Right kidney (tissue), 1 donor: ENCODE results near the gene NANOGP8.
"Not testable (repeated sequence)": the region's sequence is repeated elsewhere in the genome, so short reads cannot be mapped to it uniquely, and the experiment has no call there.

ENCODE experiments used
- DNase-seq: peaks from one replicate; pipeline ENCODE4 v3.0.0-alpha.2; 2016

The NANOGP8 gene

DNA sequence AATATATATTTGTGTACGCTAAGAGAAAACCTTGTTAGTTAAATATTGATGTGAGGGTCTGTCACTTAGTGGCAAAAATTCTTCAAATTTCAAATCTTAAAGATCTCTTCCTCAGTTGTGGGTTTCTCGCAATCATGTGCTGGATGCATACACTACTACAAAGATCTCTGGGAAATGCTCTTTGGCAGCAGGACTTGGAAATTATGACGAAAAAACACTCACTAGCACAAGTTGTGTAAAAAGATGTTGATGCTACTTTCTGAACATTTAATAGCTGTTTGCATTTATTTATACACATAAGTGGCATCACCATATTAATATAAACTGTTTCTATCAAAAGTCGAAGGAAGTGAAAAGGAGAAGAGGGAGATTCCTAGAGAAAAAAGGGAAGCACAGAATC lies 10.8 kb upstream of the NANOGP8 start:
- no peak for DNase-seq

DNA sequence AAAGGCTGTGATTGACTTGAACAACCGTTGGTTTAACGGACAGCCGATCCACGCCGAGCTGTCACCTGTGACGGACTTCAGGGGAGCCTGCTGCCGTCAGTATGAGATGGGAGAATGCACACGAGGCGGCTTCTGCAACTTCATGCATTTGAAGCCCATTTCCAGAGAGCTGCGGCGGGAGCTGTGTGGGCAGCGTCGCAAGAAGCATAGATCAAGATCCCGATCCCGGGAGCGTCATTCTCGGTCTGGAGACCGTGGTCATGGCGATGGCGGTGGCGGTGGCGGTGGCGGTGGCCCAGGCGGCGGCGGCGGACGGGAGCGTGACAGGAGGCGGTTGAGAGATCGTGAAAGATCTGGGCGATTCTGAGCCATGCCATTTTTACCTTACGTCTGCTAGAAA lies 7.8 kb upstream of the NANOGP8 start:
- DNase-seq: no peak

DNA sequence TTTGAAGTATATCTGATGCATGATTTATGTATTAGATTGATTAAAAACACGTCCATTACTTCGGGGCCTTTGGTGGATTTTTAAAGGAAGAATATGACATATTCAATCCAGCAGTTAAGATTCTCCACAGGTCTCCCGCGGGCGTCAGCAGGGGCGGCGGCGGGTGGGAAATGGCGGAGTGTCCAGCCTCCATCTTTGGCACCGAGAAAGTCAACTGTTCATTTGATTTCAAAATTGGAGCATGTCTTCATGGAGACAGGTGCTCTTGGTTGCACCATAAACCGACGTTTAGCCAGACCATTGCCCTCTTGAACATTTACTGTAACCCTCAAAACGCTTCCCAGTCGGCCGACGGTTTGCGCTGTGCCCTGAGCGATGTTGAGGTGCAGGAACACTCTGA lies 7.2 kb upstream of the NANOGP8 start:
- DNase-seq: no peak

DNA sequence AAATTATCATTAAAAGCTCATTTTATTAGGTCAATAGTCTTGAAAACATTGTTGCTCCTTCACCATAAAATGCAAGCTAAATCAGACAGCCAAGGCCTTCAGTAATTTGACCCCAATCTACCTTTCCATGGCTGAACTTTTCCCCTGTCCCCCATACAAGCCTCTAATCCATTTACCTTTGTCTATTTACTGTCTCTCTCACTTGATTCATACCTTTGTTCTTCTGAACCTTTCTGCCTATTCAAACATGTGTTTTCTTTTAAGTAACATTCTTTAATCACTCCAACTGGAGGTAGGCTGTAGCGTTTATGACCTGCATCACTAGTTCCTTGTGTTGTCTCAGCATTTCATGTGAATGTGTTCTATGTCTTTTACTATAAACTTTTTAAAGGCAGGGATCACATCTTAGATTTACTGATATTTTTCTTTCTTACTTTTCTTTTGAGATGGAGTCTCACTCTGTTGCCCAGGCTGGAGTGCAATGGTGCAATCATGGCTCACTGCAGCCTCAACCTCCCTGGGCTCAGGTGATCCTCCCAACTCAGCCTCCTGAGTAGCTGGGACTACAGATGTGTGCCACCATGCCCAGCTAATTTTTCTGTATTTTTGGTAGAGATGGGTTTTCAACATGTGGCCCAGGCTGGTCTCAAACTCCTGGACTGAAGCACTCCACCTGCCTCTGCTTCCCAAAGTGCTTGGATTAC lies 5.2 kb upstream of the NANOGP8 start:
- DNase-seq: no peak

DNA sequence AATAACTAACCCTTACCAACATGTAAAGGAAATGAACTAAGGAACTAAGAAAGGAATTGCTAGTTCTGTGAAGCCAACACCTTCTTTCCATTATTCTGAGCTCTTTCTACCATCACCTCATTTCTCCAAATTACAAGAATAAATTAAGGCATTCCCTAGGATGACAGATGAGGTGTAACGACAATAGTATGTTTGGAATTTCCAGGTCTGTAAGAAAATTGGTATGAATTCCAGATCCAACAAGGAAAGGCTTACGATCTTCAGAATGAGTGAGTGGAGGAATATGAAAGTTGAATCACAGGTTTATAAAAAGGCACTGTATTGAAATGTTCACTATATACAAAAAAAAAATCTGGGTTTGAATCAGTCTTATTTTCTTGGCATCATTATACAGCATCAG lies 4.5 kb upstream of the NANOGP8 start:
- no peak for DNase-seq

DNA sequence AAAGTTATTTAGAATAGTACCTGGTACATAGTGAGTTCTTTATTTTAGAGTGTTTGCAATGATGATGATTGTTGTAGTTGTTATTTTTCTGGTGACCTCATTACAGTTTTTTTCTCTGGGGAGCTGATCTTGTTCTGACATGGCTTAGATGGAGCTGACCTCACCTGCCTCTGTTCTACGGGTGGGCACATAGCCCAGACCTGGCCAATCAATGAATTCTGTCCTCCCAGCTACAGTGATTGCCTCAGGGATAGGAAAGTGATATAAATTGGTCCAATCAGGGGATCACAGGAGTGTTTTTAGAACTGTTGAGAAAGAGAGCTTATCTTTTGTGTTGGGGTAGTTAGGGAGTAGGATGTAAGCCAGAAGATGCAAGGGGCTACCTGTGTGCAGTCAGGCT lies 3.2 kb upstream of the NANOGP8 start:
- no peak for DNase-seq

DNA sequence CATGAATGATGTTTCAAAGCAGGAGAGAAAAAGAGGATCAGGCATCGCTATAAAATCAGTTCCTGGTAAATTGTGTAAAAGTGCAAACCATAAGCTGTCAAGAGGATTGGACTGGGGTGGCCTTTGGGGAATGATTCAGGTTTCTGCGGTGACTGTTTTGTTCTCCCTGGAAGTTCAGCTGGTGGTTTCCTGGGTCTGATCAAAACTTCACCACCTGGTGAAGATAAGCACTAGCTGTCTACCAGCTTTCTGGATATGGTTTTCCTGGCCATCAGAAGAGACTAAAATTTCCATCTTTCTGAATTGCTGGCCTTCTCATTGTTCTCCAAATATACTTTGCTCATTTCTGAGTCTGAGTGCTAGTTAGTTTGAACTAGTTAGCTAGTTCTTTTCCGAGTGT lies 2.7 kb upstream of the NANOGP8 start:
- peak; percentile 21 for DNase-seq

DNA sequence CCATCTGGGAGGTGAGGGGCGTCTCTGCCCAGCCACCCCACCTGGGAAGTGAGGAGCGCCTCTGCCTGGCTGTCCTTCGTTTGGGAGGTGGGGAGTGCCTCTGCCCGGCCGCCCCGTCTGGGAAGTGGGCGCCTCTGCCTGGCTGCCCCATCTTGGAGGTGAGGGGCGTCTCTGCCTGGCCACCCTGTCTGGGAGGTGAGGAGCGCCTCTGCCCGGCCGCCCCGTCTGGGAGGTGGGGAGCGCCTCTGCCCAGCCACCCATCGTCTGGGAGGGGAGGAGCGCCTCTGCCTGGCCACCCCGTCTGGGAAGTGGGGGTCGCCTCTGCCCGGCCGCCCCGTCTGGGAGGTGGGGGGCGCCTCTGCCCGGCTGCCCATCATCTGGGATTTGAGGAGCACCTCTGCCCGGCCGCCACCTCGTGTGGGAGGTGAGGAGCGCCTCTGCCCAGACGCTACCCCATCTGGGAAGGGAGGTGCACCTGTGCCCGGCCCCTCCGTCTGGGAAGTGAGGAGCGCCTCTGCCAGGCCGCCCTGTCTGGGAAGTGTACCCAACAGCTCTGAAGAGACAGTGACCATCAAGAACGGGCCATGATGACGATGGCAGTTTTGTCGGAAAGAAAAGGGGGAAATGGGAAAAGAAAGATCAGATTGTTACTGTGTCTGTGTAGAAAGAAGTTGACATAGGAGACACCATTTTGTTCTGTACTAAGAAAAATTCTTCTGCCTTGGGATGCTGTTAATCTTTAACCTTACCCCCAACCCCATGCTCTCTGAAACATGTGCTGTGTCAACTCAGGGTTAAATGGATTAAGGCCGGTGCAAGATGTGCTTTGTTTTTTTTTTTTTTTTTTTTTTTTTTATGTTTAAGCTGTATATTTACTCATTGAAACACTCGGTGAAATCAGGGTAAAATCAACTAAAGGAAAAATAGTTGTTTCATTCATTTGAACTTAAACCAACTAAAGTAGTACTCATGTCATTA lies 2.4 kb downstream of the NANOGP8 start:
- not testable (repeated sequence) for DNase-seq

DNA sequence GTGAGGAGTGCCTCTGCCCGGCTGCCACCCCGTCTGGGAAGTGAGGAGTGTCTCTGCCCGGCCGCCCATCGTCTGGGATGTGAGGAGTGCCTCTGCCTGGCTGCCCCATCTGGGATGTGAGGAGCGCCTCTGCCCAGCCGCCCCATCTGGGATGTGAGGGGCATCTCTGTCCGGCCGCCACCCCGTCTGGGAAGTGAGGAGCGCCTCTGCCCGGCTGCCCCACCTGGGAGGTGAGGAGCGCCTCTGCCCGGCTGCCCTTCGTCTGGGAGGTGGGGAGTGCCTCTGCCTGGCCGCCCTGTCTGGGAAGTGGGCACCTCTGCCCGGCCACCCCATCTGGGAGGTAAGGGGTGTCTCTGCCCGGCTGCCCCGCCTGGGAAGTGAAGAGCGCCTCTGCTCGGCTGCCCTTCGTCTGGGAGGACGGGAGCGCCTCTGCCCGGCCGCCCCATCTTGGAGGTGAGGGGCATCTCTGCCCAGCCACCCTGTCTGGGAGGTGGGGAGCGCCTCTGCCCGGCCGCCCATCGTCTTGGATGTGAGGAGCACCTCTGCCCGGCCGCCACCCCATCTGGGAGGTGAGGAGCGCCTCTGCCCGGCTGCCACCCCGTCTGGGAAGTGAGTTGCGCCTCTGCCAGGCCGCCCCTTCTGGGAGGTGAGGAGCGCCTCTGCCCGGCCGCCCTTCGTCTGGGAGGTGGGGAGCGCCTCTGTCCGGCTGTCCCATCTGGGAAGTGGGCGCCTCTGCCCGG lies 3.3 kb downstream of the NANOGP8 start:
- not testable (repeated sequence) for DNase-seq

DNA sequence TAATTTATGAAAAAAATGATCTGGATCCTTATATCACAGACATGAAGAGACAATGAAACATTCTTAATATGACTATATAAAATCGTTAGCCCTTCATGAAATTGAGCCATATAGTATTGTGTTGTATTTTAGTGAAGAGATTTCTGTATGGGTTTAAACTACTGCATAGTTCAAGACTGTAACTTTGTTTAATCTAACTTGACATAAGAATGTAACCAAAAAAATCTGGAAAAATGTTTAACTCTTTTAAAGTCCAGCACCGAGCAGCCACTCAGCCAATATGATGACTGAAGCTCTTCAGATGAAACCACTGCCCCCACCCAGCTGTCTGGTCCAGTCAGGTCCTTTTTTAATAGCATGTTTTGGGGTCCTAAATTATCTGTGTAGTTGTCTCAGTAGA lies 4.9 kb downstream of the NANOGP8 start:
- no peak for DNase-seq

DNA sequence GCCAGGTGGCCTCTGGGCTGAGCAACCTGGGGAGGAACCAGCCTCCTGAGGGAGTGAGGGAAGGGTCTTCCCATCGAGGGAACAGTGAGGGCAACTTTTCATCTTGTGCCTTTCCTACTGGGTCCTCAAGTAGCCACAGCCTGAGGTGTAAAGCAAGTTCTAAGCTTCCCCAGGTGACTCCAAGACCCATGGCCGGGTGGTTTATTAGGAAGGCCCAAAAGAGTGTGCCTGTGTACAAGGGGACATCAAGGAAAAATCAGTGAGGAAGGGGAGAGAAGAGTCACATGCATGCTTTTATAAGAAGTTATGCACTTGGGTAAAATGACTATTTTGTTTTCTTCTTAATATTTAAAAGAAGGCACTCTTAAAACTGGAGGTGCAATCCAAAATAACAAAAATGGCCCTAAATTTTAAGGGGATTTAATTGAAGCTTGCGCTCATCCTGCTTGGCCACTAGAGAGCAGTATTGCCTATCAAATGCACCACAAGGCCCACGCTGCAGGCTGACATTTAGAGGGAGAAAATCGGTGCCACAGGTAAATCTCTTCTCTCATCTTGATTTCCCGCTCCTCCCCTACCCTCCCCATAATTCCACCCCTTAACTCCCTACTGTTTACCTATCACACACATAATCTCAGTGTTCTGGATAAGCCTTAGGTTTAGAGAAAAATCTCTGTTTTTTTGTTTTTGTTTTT lies 6.7 kb downstream of the NANOGP8 start:
- DNase-seq: no peak

DNA sequence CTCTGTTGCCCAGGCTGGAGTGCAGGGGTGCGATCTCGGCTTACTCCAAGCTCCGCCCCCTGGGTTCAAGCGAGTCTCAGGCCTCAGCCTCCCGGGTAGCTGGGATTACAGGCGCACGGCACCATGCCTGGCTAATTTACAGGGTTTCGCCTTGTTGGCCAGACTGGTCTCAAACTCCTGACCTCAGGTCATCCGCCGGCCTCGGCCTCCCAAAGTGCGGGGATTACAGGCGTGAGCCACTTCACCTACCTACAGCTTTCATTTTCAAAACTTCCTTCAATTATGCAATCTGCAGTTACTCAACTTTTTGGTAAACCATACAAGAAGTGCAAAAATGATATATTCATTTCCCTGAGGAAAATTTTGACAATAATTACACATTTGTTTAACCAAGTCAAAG lies 14.0 kb downstream of the NANOGP8 start:
- DNase-seq: no peak

DNA sequence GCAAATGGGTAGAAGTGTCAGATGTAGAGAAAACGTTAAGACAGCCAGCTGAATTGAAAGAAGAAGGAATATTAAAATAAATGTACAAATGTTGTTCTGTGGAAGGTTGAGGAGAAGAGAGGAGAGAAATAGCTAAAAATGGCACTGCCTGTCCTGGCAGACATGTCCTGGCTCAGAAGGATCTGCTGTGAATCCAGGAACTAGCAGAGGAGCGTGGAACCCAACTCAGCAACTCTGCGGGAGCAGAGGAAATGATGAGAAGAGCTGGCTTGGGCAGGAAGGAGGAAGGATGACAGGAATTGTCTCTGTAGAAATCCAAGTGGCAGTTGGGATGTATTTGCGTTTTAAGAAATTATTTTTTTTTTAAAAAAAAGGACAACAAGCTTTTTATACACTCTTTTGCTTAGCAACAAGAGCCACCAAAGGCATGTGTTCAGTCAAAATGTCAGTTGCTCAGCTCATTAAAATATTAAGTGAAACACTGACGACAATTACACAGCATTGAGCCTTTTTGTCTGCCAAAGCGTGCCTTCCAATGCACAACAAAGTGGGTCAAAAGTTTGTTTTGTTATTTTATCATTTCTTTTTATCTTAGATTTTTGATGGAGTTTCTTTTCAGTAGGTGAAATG lies 16.1 kb downstream of the NANOGP8 start:
- no peak for DNase-seq

DNA sequence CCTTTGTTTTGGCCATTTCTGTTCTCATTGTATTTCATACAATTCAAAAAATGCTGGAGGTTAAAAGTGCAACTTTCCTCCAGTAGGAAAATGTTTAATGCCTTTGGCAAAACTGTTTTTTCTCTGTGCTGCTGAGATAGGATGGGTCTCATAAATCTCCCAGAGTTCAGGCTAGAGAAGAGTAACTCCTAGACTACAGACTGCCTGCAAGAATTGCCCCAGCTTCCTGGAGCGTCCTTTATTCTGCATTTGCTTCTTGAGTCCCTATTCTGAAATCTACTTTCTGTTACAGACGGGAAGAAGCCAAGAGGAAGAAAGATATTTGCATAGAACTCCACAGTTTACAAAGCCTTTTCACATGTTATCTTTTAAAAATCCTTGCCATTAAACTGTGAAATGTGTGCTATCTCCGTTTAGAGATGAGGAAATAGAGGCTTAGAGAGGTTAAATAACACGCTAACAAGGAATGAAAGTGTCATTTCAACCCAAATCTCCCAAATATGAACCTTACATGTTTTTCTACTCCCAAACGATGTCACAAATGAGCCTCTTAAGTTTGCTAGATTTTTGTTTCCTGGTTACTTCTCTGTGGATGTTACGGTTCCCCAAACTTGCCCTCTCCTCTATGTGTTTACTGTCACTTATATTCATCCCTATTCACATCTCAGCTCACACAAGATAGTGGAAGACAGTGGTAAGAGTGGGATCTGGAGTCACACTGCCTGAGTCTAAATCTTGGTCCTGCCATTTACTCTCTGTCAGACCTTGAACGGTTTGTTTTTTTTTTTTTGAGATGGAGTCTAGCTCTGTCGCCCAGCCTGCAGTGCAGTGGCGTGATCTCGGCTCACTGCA lies 17.4 kb downstream of the NANOGP8 start:
- DNase-seq: no peak

DNA sequence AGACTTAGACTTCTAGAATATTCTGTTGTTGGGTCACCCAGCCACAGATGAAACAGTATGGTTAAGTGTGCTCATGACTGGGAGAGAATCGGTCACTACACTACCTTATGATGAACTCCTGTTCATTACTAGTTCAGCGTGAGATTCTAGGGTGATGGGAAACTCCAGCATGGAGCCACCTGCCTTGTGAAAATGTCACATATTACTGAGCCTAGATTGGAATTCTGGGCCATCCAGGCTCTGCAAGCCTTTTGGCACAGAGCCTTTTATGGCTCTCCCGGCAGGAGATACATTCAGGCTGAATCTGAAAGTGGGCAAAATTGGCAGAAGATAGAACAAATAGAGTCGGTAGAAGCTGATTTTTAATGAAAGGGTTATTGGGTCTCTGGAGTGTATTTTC lies 19.0 kb downstream of the NANOGP8 start:
- no peak for DNase-seq

DNA sequence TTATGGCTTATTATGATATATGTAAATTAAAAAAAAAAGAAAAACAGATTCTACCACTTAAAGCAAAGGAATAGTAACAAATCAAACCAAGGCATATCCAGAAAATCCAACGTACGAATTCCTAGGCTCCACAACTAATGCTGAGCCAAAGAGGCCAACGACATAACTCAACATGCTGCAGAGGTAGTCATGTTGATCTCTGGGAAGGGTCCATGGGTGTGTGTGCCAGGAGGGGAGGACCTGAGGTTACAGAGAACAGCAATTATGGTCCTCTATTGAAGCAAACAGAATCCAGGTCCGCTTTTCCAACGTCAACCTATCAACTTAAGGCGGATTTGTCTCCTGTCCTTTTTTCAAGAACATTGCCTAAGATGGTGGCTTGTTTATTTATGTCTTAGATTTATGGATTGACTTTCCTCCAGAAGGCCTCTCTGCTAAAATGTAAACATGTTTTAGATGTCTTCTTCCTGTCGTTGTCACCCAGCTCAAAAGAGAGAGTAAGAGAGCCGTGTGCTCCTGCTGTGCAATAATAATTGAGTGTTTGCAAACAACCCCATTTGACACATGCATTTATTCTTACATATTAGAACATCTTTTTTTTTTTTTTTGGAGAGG lies 20.4 kb downstream of the NANOGP8 start:
- DNase-seq: no peak

DNA sequence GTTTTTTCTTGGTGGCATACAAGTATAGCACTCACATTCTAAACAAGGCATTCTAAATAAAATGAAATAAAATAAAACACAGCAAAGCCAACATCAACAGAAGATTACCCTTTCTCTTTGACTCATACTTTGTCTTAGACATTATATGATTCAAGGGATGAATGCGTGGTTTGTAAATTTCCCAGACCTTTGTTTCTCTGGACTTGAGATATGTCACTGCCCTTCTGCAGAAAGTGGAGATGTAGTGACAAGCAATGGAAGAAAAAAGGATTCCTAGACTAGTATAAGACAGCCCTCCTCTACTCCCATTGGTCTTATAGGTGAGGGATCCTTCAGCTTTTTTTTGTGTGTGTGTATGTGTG lies 22.4 kb downstream of the NANOGP8 start:
- DNase-seq: no peak

DNA sequence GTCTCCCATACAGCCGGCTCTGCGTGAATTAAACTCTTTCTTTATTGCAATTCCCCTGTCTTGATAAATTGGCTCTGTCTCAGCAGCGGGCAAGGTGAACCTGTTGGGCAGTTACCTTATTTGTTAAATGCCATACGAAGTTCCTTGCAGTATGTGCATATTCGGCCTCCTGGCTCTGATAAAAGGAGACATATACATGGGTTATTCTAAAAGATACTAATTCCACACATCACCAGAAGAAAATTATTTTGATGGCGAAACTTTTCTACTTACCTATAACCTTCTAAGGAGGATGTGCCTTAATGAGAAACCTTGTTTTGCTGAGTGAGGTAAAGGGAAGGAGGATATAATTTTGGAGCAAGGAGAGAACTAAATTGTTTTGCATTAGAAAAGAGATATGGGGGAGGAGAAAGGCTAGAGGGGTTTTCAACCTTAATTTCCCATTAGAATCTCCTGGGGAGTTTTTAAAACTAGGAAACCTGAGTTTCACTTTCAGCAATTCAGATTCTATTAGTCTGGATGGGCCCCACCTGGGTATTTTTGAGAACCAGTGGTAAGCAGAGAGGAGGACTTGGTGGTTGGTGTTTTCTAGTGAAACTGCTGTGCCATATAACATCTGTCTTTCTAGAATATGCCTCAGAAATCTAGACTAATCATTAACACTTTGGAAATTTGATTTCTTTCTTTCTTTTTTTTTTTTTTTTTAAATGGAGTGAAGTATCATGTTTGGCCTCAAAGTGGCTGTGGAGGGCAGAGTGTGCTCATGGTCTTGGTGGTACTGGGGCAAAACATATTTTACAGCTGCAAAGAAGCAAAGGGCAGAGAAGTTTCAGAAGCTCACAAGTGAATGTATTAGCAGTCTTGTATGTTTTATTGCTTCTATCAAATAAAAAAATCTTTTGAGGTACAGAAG lies 23.0 kb downstream of the NANOGP8 start:
- no peak for DNase-seq

DNA sequence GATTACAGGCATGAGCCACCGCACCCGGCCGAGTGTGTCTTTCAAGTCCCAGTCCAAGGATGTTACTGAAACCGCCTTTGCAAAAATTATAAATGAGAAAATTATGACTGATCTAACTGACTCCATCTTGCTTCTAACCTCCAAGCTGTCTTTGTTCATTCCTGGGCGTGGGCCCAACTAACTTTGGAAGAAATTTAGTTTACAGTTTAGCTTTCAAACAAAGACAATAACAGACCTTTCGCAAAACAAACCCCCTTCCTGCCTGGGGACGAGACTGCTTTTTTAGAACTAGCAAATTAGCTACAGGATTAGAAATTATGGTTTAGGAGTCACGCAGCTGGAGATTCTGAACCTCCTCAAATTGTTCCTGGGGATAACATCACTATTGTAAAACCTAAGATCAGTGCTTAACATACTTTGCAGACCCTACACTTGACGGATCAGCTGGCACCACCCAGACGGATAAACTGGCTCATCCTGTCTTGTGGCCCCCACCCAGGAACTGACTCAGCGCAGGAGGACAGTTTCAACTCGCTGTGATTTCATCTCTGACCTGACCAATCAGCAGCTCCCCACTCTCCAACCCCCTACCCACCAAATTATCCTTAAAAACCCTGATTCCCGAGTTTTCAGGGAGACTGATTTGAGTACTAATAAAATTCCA lies 23.8 kb downstream of the NANOGP8 start:
- DNase-seq: no peak
